ENCODE results near the gene ELOB.

The ELOB gene

DNA sequence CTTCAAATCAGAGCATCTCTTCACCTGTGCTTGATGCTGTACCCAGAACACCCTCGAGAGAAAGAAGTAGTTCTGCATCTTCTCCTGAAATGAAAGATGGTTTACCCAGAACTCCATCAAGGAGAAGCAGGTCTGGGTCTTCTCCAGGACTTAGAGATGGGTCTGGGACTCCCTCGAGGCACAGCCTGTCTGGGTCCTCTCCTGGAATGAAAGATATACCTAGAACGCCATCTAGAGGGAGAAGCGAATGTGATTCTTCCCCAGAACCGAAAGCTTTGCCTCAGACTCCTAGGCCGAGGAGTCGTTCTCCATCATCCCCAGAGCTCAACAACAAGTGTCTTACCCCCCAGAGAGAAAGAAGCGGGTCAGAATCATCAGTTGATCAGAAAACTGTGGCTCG, 12.4 kb downstream of the ELOB start:
- Histone ChIP-seq H3K4me3 (ENCODE audit: low read depth, low read length) (no peak overlapping the region), H3K27ac (no peak overlapping the region), H3K36me3 (peaks cover 100% of the 10 kb centered on the region), H3K27me3 (ENCODE audit: insufficient read depth, low read depth, severe bottlenecking) (no peaks in the 10 kb centered on the region), H3K9me3 (ENCODE audit: severe bottlenecking) (peaks cover 2% of the 10 kb centered on the region)
- TF ChIP-seq CTCF (IDR thresholded peaks at IDR 0.05; ENCODE audit: low read depth, low read length) = no peak
- no peak for DNase-seq

- Histone ChIP-seq H3K36me3 (peaks cover 100% of the 10 kb centered on the region), H3K27ac (no peak overlapping the region), H3K4me3 (ENCODE audit: low read depth, low read length) (no peak overlapping the region), H3K9me3 (ENCODE audit: severe bottlenecking) (peaks cover 2% of the 10 kb centered on the region), H3K27me3 (ENCODE audit: insufficient read depth, low read depth, severe bottlenecking) (no peaks in the 10 kb centered on the region)
- DNase-seq = no peak
- no peak for TF ChIP-seq CTCF (IDR thresholded peaks at IDR 0.05; ENCODE audit: low read depth, low read length)
Observed at GRCh38 chr16:2763173-2763572, 13.9 kb downstream of the ELOB start.

DNA sequence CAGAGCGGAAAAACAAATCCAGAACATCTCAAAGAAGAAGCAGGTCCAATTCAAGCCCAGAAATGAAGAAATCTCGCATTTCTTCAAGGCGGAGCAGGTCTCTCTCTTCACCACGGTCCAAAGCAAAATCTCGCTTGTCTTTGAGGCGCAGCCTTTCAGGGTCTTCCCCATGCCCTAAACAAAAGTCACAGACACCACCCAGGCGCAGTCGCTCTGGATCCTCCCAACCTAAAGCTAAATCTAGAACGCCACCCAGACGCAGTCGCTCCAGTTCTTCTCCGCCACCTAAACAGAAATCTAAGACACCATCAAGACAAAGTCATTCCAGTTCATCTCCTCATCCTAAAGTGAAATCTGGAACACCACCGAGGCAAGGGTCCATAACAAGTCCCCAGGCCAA, 14.4 kb downstream of the ELOB start:
- Histone ChIP-seq H3K9me3 (ENCODE audit: severe bottlenecking) (peaks cover 2% of the 10 kb centered on the region), H3K4me3 (ENCODE audit: low read depth, low read length) (no peak overlapping the region), H3K36me3 (peaks cover 100% of the 10 kb centered on the region), H3K27me3 (ENCODE audit: insufficient read depth, low read depth, severe bottlenecking) (no peaks in the 10 kb centered on the region), H3K27ac (no peak overlapping the region)
- no peak for TF ChIP-seq CTCF (IDR thresholded peaks at IDR 0.05; ENCODE audit: low read depth, low read length)
- DNase-seq = no peak

DNA sequence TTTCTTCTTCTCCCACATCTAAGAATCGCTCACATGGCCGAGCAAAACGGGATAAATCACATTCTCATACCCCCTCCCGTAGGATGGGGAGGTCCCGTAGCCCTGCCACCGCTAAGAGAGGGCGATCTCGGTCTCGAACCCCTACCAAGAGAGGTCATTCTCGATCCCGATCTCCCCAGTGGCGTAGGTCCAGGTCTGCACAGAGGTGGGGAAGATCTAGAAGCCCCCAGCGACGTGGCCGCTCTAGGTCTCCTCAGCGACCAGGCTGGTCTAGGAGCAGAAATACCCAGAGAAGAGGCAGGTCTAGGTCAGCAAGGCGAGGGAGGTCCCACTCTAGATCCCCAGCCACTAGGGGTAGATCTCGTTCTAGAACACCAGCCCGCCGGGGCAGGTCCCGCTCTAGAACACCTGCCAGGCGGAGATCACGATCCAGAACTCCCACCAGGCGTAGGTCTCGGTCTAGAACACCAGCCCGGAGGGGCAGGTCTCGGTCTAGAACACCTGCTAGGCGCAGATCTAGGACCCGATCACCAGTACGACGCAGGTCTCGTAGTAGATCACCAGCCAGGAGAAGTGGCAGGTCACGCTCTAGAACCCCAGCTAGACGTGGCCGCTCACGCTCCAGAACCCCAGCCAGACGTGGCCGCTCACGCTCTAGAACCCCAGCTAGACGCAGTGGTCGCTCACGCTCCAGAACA, 15.0 kb downstream of the ELOB start:
- DNase-seq = no peak
- TF ChIP-seq CTCF (IDR thresholded peaks at IDR 0.05; ENCODE audit: low read depth, low read length) = no peak
- Histone ChIP-seq H3K9me3 (ENCODE audit: severe bottlenecking) (peaks cover 2% of the 10 kb centered on the region), H3K36me3 (peaks cover 100% of the 10 kb centered on the region), H3K27ac (no peak overlapping the region), H3K4me3 (ENCODE audit: low read depth, low read length) (no peak overlapping the region), H3K27me3 (ENCODE audit: insufficient read depth, low read depth, severe bottlenecking) (no peaks in the 10 kb centered on the region)

GRCh38 chr16:2761472-2761871, 15.6 kb downstream of the ELOB start:
- Histone ChIP-seq H3K9me3 (ENCODE audit: severe bottlenecking) (peaks cover 2% of the 10 kb centered on the region), H3K4me3 (ENCODE audit: low read depth, low read length) (no peak overlapping the region), H3K27ac (no peak overlapping the region), H3K27me3 (ENCODE audit: insufficient read depth, low read depth, severe bottlenecking) (no peaks in the 10 kb centered on the region), H3K36me3 (peaks cover 100% of the 10 kb centered on the region)
- TF ChIP-seq CTCF (IDR thresholded peaks at IDR 0.05; ENCODE audit: low read depth, low read length) = no peak
- DNase-seq = no peak

GRCh38 chr16:2757344-2757743, 19.7 kb downstream of the ELOB start:
- H3K36me3 ChIP-seq = peaks cover 93% of the 10 kb centered on the region
- no peak overlapping the region for H3K27ac ChIP-seq
- no peaks in the 10 kb centered on the region for H3K27me3 ChIP-seq (ENCODE audit: insufficient read depth, low read depth, severe bottlenecking)
- DNase-seq = no peak
- peaks cover 2% of the 10 kb centered on the region for H3K9me3 ChIP-seq (ENCODE audit: severe bottlenecking)
- H3K4me3 ChIP-seq (ENCODE audit: low read depth, low read length) = no peak overlapping the region
- no peak for TF ChIP-seq CTCF (IDR thresholded peaks at IDR 0.05; ENCODE audit: low read depth, low read length)
